CD4-positive, alpha-beta T cell treated with Interleukin-6 at 100 ng/mL for 8 hours (primary cell): ENCODE results near the gene MTMR1.

ENCODE experiments used
- DNase-seq: peaks from one replicate; pipeline ENCODE4 v3.0.0-alpha.2; 2020; ENCODE audit warnings: mixed read lengths, low spot score

MTMR1 gene

DNA sequence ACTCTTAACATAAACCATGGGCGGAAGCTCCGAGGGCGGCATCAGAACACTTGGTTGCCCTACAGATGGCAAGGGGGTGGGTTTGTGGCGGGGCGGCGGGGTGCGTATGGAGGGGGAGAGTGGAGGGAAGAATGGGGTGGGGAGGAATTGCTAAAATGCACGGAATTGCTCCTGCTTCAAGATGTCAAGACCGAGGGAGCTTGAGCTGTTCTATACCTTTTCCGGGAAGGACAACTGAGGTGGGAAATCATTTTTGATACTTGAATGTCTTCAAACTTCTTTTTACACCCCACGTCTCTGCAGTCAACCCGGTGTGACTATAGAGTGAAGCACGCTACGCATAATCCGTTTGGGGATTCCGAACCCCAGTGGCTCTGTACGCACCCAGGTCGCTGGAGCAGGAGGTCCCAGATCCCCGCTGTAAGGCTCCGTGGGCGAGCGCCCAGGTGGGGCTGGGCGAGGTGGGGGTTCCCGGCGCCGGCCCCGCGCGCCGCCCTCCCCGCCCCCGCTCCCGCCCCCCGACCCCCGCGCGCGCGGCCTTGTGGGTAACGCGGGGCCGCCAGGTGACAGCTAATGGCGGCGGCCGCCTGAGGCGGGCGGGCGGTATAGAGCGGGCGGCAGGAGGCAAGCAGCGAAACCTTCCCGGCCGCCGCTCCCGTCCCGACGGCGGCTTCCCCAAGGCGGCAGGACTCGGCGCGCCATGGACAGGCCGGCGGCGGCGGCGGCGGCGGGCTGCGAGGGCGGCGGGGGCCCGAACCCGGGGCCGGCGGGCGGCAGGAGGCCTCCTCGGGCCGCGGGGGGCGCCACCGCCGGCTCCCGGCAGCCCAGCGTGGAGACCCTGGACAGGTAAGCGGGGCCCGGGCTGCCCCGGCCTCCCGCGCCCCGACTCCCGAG is at the start of gene MTMR1:
TSS of gene MTMR1 (plus strand) at position 566 of the 894 bp plus-strand sequence. CDS start at position 701, 135 bp downstream.
- peak; percentile 33 for DNase-seq

DNA sequence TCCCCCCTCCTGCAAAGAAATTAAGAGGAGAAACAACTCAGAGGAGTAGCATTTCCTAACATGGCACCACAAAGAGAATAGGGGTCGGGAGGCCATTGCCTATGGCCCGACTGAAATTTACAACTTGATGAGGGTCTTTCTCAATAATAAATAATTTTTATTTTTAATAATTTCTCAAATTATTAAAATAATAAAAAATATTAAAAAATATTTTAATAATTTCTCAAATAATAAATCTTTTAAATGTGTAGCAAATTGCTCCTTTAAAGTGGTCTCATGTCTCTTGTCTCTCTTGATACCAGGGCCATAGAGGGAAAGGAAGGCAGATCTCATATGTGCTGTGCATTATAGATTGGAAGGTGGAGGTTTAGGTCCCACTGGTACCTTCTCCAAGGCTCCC is 49.2 kb upstream of the MTMR1 start:
- DNase-seq, result no peak

DNA sequence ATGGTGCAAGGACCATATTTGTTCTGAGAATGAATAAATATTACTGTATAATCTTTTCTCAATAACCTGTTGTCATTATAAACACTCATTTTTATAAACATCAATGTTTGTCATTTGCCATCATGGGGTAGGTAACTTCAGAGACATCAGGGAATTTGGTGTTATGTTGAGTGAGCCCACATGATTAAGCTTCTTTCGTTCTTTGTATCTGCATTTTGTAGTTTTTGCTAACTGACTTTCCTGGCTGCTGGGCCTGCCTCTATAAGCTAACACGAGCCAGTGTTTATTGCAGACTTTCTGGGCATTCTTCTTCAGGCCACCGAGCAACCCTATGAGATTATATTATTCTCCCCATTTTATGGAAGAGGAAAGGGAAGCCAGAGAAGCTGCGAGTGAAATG is 48.8 kb upstream of the MTMR1 start:
- DNase-seq, result no peak

DNA sequence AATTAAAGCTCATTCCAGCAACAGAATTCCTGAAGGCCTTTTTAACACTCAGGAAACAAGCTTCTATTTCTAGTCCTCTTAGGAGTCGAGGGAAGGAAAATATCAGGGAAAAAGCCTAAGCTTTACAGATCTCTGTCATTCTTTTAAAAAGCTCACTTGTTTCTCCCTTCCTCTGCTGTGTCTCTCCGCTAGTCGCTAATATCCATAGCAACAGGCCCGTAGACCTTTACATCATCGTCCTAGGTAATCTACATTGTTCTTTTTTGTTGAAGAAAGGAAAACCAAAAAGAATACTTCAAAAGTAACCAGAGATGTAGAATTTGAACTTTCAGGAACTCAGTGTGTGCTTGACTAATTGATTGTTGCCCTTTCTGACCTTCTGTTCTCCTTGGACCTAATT is 45.9 kb upstream of the MTMR1 start:
- DNase-seq, result no peak

GRCh38 chrX:150648296-150648940 is 44.8 kb upstream of the MTMR1 start:
- no peak for DNase-seq

- DNase-seq, result no peak
These were observed 43.9 kb upstream of the MTMR1 start for GRCh38 chrX:150649096-150649870.

DNA sequence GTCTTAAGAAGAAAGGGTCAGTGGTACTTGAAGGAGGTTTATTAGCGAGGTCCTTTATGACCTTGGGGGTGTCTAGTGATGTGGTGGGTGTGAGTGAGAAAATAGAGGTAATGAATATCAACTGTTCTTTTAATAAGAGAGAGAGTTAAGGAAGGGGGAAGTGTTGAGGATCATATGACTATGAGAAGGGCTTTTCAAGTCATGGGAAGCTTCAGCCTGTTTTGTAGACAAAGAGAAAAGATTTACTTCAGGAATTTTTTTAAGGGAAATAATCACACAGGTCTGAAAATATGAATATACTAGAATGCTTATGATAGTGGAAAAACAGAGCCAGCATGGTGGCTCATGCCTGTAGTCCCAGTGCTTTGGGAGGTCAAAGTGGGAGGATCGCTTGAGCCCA is 41.3 kb upstream of the MTMR1 start:
- DNase-seq, result no peak

DNA sequence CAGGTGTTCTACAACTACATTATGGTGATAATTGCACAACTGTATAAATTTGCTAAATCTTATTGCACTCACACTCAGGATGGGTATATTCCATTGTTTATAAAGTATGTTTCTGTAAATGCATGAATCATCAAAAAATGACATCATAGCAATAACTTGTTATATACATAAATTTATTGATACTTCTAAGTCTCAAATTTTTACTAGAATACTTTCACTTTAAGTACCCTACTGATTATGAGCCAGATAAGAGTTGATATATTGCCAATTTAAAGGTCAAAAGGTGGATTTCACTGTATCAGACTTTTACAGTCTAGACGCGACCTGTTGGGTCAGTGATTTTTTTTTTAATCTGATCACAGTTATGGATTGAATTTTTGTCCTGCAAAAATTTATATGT is 37.4 kb upstream of the MTMR1 start:
- no peak for DNase-seq

GRCh38 chrX:150663073-150663472 is 30.1 kb upstream of the MTMR1 start:
- no peak for DNase-seq

GRCh38 chrX:150664290-150664689 is 28.9 kb upstream of the MTMR1 start:
- no peak for DNase-seq

DNA sequence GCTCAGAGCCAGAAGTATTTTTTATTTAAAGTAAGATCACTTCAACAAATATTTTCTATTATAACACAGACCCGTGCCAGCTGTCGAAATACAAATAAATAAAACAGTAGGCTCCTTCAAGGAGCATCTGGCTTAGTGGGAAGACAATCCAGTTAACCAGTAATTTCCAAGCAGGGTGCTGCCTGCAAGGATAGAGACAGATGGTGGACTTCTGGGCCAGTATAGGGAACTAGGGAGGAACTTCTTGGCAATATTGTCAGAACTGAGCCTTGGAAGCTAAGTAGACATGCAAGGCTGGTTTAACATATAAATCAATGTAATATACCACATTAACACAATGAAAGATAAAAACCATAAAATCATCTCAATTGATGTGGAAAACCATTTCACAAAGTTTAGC is 17.0 kb upstream of the MTMR1 start:
- no peak for DNase-seq

- no peak for DNase-seq
These were observed 12.2 kb upstream of the MTMR1 start for GRCh38 chrX:150680974-150681373.

GRCh38 chrX:150683112-150683511 is 10.1 kb upstream of the MTMR1 start:
- no peak for DNase-seq

GRCh38 chrX:150683536-150684146 is 9.6 kb upstream of the MTMR1 start:
- DNase-seq, result peak; percentile 55

DNA sequence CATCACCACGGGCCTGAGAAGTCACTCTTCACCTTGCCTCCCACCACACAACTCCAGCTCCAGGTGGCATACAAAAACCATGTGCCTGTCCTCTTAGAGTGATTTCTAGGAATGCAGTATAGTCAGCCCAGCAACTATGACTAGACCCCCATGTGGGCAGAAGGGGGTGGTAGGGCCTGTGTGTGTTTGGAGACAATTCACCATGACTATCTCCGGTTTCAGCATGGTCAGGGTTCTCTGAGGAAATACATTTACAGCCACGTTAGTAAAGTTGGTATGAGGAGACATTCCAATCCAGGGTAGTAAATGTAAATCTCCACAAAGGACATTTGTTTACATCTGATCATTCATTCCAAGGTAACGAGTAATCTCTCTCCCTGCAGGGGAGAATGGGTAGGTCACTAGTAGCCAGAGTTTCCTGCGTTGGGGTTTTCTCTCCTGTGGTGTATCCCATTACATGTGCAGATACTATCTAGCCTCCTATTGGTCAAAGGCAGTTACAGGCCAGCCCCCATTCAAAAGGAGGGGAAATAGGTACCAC is 4.2 kb upstream of the MTMR1 start:
- no peak for DNase-seq

DNA sequence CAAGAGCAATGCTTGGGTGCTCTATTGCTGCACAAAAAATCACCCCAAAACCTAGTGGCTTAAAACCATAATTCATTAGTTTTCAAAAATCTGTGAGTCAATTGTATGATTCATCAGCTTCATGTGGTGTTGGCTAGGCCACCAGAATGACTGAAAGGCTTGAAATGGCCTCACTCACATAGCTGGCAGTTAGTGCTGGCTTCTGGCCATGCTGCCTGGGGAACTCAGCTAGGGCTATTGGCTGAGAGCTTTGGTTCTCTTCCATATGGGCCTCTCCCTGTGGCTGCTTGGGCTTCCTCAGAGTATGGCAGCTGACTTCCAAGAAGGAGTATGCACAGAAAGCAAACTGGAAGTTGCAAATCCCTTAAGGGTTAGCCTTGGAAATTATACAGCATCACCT is 3.1 kb upstream of the MTMR1 start:
- DNase-seq, result no peak

GRCh38 chrX:150692296-150692695 is 900 bp upstream of the MTMR1 start:
- no peak for DNase-seq

DNA sequence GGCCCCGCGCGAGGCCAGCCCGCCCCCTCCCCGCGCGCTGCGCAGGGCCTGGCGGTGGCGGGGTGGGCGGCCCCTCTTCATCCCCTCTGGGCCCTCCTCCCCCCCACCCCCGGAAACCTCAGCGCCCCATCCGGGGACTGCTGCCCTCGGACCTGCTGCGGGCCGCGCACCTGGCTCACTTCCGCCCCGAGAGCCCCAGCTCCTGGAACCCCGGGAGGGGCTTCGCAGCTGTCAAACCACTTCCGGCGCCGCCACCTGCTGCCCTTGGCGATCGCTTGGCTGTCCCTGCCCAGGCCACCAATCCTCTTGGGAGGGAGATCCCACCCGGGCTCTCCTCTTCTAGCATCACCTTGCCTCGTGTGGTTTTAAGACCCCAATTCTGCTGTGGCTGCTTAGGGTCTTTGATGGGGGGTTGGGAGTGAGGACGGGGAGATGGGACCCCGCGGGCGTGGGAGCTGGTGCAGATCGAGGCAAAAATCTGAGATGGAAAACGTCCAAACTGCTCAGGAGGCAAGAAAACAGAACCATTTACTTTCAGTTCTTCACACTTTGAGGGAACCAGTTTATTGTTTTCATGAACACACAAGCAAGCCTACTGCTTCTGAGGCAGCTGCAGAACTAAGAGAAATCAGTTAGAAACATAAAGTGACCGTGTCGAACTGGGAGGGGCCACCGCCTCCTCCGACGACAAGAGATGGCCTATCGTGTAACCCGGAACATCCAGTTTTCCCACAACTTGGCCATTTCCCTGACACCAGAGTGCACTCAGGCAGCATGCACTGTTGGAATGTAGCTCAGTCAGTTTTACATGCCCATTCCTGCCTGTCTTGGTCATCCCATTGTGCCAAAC is 754 bp downstream of the MTMR1 start:
- peak; percentile 72 for DNase-seq

- DNase-seq, result no peak
These were observed 1.7 kb downstream of the MTMR1 start for GRCh38 chrX:150694738-150695410.

DNA sequence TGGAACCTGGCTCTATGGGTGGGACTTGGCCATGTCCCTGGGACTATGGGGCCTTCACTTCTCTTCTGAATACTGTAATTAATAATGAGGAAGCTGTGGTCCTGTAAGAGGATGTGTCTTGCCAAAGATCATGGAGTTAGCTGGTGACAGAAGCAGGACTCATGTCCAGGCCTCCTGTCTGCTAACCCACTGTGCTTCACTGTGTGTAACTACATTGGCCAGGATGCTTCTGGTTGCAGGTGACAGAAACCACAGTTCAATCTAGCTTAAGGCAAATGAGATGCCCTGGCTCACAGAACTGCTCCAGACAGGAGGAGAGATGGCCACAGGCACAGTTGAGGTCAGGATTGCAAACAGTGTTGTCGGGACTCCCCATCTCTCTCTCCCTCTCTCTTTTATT is 3.1 kb downstream of the MTMR1 start:
- DNase-seq, result no peak
